Measurements from ENCODE around the gene ACSS2.

- no peak for TF ChIP-seq CTCF (IDR thresholded peaks at IDR 0.05)
- no peak for TF ChIP-seq TCF7L2 (IDR thresholded peaks at IDR 0.05; ENCODE audit: low read depth, low read length)
- no peak for TF ChIP-seq POLR2AphosphoS5 (IDR thresholded peaks at IDR 0.05; ENCODE audit: low read depth, low read length)
- TF ChIP-seq SIN3A (IDR thresholded peaks at IDR 0.05; ENCODE audit: borderline replicate concordance, insufficient read depth, low read depth, low read length): no peak
Measured at GRCh38 chr20:34976286-34976685, 99.9 kb downstream of the ACSS2 start.
